Gastrocnemius medialis (tissue), 4 donors: Measurements from ENCODE around the gene ATP6V1A. TPM values are rescaled to one million over a fixed set of nuclear protein-coding genes. Genes with fewer than 3 reads are reported as not detected.

Source experiments
- ATAC-seq, 2 donors: fragments of 150-250 bp; one replicate each; pipeline ENCODE4 v1.9.1; 2016
- DNase-seq, 2 donors: peaks; one replicate each; pipeline ENCODE4 v3.0.0-alpha.2; 2019
- H3K27ac ChIP-seq, 4 donors: fragments of 200-600 bp; sonication (generic); 1 replicate in 1 of 4; 2 replicates in 3 of 4; pipeline ENCODE4 v1.5.1; 2016 to 2018; ENCODE audit warnings: mild to moderate bottlenecking in 2 of 4, moderate library complexity in 1 of 4
- H3K27me3 ChIP-seq, 3 donors: fragments of 200-600 bp; sonication (generic) in 2 of 3; 1 replicate in 1 of 3; 2 replicates in 2 of 3; pipeline versions ENCODE4 v1.5.1 to v1.6.0; 2016 to 2019; ENCODE audit warnings: mild to moderate bottlenecking in 1 of 3, moderate library complexity in 1 of 3
- H3K36me3 ChIP-seq, 2 donors: fragments of 200-600 bp; sonication (generic) in 1 of 2; one replicate each; pipeline ENCODE4 v1.5.1; 2017 to 2018
- H3K4me1 ChIP-seq, 2 donors: fragments of 200-600 bp; sonication (generic) in 1 of 2; one replicate each; pipeline ENCODE4 v1.5.1; 2016 to 2017; ENCODE audit warnings: mild to moderate bottlenecking in 2 of 2
- H3K4me3 ChIP-seq, 4 donors: fragments of 200-600 bp; sonication (generic) in 3 of 4; 1 replicate in 1 of 4; 2 replicates in 3 of 4; pipeline ENCODE4 v1.5.1; 2016 to 2019; ENCODE audit warnings: mild to moderate bottlenecking in 2 of 4
- H3K9me3 ChIP-seq, 3 donors: fragments of 200-600 bp; sonication (generic) in 2 of 3; 1 replicate in 1 of 3; 2 replicates in 2 of 3; pipeline ENCODE4 v1.5.1; 2016 to 2019
- POLR2A ChIP-seq, 2 donors: fragments of 450-650 bp; IDR thresholded peaks; one replicate each; pipeline ENCODE4 v1.6.1; 2017; ENCODE audit warnings: antibody characterized with exemption in 2 of 2, mild to moderate bottlenecking in 2 of 2, moderate library complexity in 2 of 2
- in situ Hi-C, 4 donors: fragments of 200-750 bp; cut with MboI; loops; one replicate each; pipeline versions ENCODE4 v1.15.0 to v1.8.0; 2017; ENCODE audit warnings: low sequenced_read_pairs in 4 of 4
- intact Hi-C: fragments of 100-400 bp; cut with DNase I; formaldehyde crosslinking; loops from one replicate; pipeline ENCODE4 v1.15.1; 2023; ENCODE audit warnings: low total_unique reads
- total RNA-seq, 4 donors: library from RNA; depleted of rRNA; stranded (reverse); fragments of >200 nt; gene quantifications; one replicate each; pipeline versions ENCODE4 v1.1.0 to v1.2.3, GENCODE V29; 2016
- TF ChIP-seq, protein P1 (sequence below), 5 experiments: fragments of 450-650 bp in 3 of 5; fragments of 200-600 bp in 2 of 5; sonication (generic) in 2 of 5; IDR thresholded peaks in 4 of 5; conservative IDR thresholded peaks in 1 of 5; 1 replicate in 4 of 5; 2 replicates in 1 of 5; pipeline ENCODE4 v1.5.1; 2016 to 2019; ENCODE audit warnings: antibody characterized with exemption in 5 of 5, mild to moderate bottlenecking in 3 of 5, moderate library complexity in 3 of 5

Gene ATP6V1A
- total RNA-seq, 4 donors from 2014 or later, result 11.3 to 21.3 (median 15.0) TPM

DNA sequence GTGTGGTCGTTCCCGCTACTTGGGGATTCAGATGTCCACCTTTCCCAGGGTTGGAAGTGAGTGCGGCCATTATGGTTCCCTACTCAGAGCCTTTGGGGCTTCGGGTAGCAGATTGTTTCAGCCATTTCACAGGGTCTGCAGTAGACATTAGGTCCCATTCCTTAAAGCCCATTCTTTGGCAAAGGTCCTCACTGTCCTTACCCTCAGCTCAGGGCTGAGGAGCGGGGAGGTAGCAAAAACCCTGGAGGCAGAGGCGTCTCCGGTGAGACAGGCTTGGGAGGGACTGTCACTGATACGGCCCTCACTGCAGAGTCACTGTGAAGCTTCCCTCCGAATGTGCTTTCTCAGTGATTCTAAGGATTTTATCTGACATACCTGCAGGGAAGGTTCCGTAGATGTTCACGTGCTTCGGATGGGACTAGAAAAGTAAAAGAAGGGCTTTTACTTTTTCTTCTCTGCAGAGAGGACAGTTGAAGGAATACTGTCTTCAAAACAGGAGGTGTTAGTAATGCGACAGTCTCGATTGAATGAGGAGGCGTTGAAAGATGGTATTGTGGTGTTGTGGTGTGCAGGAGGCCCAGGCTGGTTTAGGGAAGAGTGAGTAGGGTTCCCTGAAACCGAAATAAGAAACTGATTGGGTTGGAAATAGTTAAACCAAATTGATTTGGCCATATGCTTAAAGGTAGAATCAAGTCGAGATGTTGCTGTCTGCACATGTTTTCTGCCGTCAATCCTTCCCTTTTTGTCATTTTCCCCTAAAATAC lies 630 bp downstream of the ATP6V1A start:
- Histone ChIP-seq H3K4me1 (peaks cover 43 to 53% of the 10 kb centered on the region in 2 donors), H3K9me3 (no peaks in the 10 kb centered on the region), H3K36me3 (no peaks in the 10 kb centered on the region), H3K27ac (peak overlapping the region; percentile 97 to 100 (median 98)), H3K27me3 (no peaks in the 10 kb centered on the region), H3K4me3 (peak overlapping the region; percentile 87 to 97 (median 92))
- ATAC-seq (peak in 1 of 2 donors; percentile 4), DNase-seq (peak in 1 of 2 donors; percentile 4)
- in situ Hi-C loops, result loop anchor here (5.0 to 25.0 kb wide), 5 partner anchors 50 to 315 kb away; partner anchors contain the start of genes SPICE1 (in 3 of the 4), CCDC191 (in 2 of the 4), QTRT2 (in 2 of the 4) and USF3 (in 1 of the 4)
- intact Hi-C loops, result loop anchor here (1.0 to 5.0 kb wide), 7 partner anchors 87 to 1400 kb away; partner anchors contain the start of genes ATG3, CCDC191, QTRT2 and SLC35A5
- no peak for TF ChIP-seq POLR2A (IDR thresholded peaks at IDR 0.05)
- TF ChIP-seq, protein P1, sequence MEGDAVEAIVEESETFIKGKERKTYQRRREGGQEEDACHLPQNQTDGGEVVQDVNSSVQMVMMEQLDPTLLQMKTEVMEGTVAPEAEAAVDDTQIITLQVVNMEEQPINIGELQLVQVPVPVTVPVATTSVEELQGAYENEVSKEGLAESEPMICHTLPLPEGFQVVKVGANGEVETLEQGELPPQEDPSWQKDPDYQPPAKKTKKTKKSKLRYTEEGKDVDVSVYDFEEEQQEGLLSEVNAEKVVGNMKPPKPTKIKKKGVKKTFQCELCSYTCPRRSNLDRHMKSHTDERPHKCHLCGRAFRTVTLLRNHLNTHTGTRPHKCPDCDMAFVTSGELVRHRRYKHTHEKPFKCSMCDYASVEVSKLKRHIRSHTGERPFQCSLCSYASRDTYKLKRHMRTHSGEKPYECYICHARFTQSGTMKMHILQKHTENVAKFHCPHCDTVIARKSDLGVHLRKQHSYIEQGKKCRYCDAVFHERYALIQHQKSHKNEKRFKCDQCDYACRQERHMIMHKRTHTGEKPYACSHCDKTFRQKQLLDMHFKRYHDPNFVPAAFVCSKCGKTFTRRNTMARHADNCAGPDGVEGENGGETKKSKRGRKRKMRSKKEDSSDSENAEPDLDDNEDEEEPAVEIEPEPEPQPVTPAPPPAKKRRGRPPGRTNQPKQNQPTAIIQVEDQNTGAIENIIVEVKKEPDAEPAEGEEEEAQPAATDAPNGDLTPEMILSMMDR (IDR thresholded peaks at IDR 0.05 in 4 of 5, conservative IDR thresholded peaks at IDR 0.05 in 1 of 5), result no peak

DNA sequence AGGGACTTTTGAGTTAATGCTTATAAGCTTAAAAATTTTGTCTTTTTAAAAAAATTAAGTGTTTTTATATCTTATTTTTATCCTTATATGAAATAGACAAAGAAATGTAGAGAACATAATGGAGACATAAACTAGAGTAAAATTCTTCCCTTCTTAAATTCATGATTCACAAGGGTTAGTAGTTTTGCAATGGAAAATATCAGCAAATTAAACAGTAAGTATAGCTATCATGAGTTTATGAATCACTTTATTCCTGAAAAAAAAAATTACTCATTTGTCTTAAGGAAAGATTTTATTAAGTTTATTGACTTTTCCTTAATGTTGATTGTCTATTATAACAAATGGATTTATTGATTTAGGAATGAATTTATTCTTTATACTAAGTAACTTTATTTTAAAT lies 4.3 kb downstream of the ATP6V1A start:
- in situ Hi-C loops, result no loop called here
- TF ChIP-seq, protein P1 (IDR thresholded peaks at IDR 0.05 in 4 of 5, conservative IDR thresholded peaks at IDR 0.05 in 1 of 5), result no peak
- TF ChIP-seq POLR2A (IDR thresholded peaks at IDR 0.05), result no peak

DNA sequence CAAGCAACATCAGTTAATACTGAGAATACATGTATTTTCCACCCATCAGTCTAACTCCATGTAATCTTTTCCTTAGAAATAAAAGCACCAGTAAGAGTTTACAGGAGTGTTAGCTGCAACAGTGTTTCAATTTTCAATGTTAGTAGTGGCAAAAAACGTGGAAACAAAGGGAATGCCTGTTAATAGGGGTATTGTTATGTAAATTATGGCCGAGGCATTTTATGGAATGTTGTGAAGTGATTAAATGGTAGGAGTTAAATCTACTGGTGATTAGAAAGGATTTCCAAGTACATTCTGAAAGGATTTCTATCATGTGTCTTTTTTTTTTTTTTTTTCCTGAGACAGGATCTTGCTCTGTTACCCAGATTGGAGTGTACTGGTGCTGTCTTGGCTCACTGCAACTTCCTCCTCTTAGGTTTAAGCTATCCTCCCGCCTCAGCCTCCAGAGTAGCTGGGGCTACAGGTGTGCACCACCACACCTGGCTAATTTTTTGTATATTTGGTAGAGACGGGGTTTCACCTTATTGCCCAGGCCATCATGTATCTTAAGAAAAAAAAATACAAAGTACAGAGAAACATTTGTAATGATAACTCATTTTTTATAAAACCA lies 6.6 kb downstream of the ATP6V1A start:
- Histone ChIP-seq H3K9me3 (no peaks in the 10 kb centered on the region), H3K36me3 (no peaks in the 10 kb centered on the region), H3K27me3 (no peaks in the 10 kb centered on the region), H3K4me1 (peaks cover 11 to 30% of the 10 kb centered on the region in 2 donors), H3K27ac (no peak overlapping the region), H3K4me3 (no peak overlapping the region)
- in situ Hi-C loops (no loop called here), intact Hi-C loops (no loop called here)
- TF ChIP-seq, protein P1 (IDR thresholded peaks at IDR 0.05 in 4 of 5, conservative IDR thresholded peaks at IDR 0.05 in 1 of 5), result no peak
- no peak for TF ChIP-seq POLR2A (IDR thresholded peaks at IDR 0.05)
- no peak for ATAC-seq
- DNase-seq, result no peak

More for the DNA sequence above, 4.3 kb downstream of the ATP6V1A start:
- peaks cover 19 to 39% of the 10 kb centered on the region in 2 donors for H3K4me1 ChIP-seq
- no peak overlapping the region for H3K4me3 ChIP-seq
- ATAC-seq (no peak), DNase-seq (no peak)
- intact Hi-C loops, result no loop called here
- H3K9me3 ChIP-seq, result no peaks in the 10 kb centered on the region
- H3K27me3 ChIP-seq, result no peaks in the 10 kb centered on the region
- H3K36me3 ChIP-seq, result no peaks in the 10 kb centered on the region
- no peak overlapping the region for H3K27ac ChIP-seq

DNA sequence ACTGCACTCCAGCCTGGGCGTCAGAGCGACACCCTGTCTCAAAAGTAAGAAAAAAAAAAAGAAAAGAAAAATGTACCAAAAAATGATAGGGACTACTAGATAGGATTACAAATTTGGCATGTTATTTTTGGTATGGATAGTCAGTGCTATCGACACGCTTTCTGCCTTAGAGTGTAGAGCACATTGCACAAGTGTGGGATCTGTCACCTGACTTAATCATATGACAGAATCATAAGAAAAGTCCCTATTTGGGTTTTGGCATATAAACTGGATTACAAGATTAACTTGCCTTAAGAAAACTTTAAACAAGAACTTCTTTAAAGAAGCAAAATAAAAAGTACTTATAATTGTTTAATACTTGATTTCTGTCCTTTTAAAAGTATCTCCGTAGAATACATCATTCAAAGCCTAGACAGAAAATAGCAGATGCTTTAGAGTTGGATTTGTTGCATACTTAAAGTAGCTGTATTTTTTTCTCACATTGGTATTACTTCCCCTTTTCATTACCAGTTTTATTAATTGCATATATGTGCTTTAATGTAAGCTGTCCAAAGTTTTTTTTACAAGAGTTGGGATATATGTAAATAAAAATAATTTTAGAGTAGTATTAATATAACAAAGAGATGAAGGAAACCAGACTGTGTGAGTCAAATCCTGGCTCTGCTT lies 7.8 kb downstream of the ATP6V1A start:
- no peak for DNase-seq
- intact Hi-C loops (no loop called here), in situ Hi-C loops (no loop called here)
- no peaks in the 10 kb centered on the region for H3K36me3 ChIP-seq
- H3K27me3 ChIP-seq, result no peaks in the 10 kb centered on the region
- no peak for ATAC-seq
- no peak overlapping the region for H3K27ac ChIP-seq
- H3K9me3 ChIP-seq, result no peaks in the 10 kb centered on the region
- H3K4me1 ChIP-seq, result peaks cover 0 to 18% of the 10 kb centered on the region in 2 donors
- TF ChIP-seq, protein P1 (IDR thresholded peaks at IDR 0.05 in 4 of 5, conservative IDR thresholded peaks at IDR 0.05 in 1 of 5), result no peak
- no peak for TF ChIP-seq POLR2A (IDR thresholded peaks at IDR 0.05)
- H3K4me3 ChIP-seq, result no peak overlapping the region
